Measurements from ENCODE around the gene ILF3. TPM values are rescaled to one million over a fixed set of nuclear protein-coding genes. Genes with fewer than 3 reads are reported as not detected.
A peak's percentile ranks its signal among the peaks of the same experiment; 100 is the strongest.

ILF3 gene
- total RNA-seq, 1 donor: 136 TPM

GRCh38 chr19:10641248-10641647 lies 12.9 kb upstream of the ILF3 start:
- no peak for TF ChIP-seq CTCF (IDR thresholded peaks at IDR 0.05; ENCODE audit: insufficient read depth, low read depth, low read length)
- no peak overlapping the region for H3K4me3 ChIP-seq (ENCODE audit: low read depth, low read length)
- no peak for DNase-seq (ENCODE audit: low read depth)

- no peak for DNase-seq (ENCODE audit: low read depth)
- TF ChIP-seq CTCF (IDR thresholded peaks at IDR 0.05; ENCODE audit: insufficient read depth, low read depth, low read length): no peak
Measured at GRCh38 chr19:10642473-10643171, 11.5 kb upstream of the ILF3 start.

GRCh38 chr19:10643172-10643967 lies 10.8 kb upstream of the ILF3 start:
- TF ChIP-seq CTCF (IDR thresholded peaks at IDR 0.05; ENCODE audit: insufficient read depth, low read depth, low read length): no peak
- no peak overlapping the region for H3K4me3 ChIP-seq (ENCODE audit: low read depth, low read length)
- DNase-seq (ENCODE audit: low read depth): no peak

More at GRCh38 chr19:10642473-10643171, 11.5 kb upstream of the ILF3 start:
- H3K4me3 ChIP-seq (ENCODE audit: low read depth, low read length): no peak overlapping the region

GRCh38 chr19:10643968-10644259 lies 10.2 kb upstream of the ILF3 start:
- TF ChIP-seq CTCF (IDR thresholded peaks at IDR 0.05; ENCODE audit: insufficient read depth, low read depth, low read length): no peak
- no peak overlapping the region for H3K4me3 ChIP-seq (ENCODE audit: low read depth, low read length)
- no peak for DNase-seq (ENCODE audit: low read depth)

- H3K4me3 ChIP-seq (ENCODE audit: low read depth, low read length): no peak overlapping the region
- DNase-seq (ENCODE audit: low read depth): peak; percentile 77
- peak; percentile 92 for TF ChIP-seq CTCF (IDR thresholded peaks at IDR 0.05; ENCODE audit: insufficient read depth, low read depth, low read length)
Measured at GRCh38 chr19:10644260-10645007, 9.7 kb upstream of the ILF3 start.

GRCh38 chr19:10646456-10647159 lies 7.5 kb upstream of the ILF3 start:
- TF ChIP-seq CTCF (IDR thresholded peaks at IDR 0.05; ENCODE audit: insufficient read depth, low read depth, low read length): no peak
- no peak overlapping the region for H3K4me3 ChIP-seq (ENCODE audit: low read depth, low read length)
- no peak for DNase-seq (ENCODE audit: low read depth)
